Endothelial cell of umbilical vein (primary cell): ENCODE data around the gene RSRC2. TPM values are rescaled to one million over a fixed set of nuclear protein-coding genes. Genes with fewer than 3 reads are reported as not detected.
"Not testable (repeated sequence)": the region's sequence is repeated elsewhere in the genome, so short reads cannot be mapped to it uniquely, and the experiment has no call there.

ENCODE experiments used
- BruUV-seq: library from RNA; stranded (reverse); fragments of 400-500 nt; replicated peaks from 2 replicates; lab custom pipeline; 2021; lab: Mats Ljungman, UMichigan
- CTCF ChIA-PET: fragments of 300-600, 350-600 bp; sonication (Branson Sonifier 250); formaldehyde crosslinking; loops from one replicate; lab custom pipeline; 2021; ENCODE audit warnings: antibody characterized with exemption, inconsistent platforms; lab: Charles Lee
- POLR2A ChIA-PET: fragments of 300-600, 350-600 bp; sonication (Branson Sonifier 250); formaldehyde crosslinking; loops from one replicate; lab custom pipeline; 2021; ENCODE audit warnings: antibody characterized with exemption, inconsistent platforms; lab: Charles Lee
- DNase-seq: peaks from one replicate; pipeline ENCODE4 v3.0.0-alpha.2; 2011; ENCODE audit warnings: low read depth, low spot score
- FAIRE-seq: peaks from 2 replicates; lab custom pipeline; 2011; peaks lifted over from hg19 to GRCh38; lab: Jason Lieb, UNC
- H2AFZ ChIP-seq: 2 replicates; pipeline ENCODE4 v1.6.0; 2012; ENCODE audit warnings: low read depth, low read length, control low read depth, inconsistent platforms
- H3K27ac ChIP-seq: 2 replicates; pipeline ENCODE4 v1.5.1; 2011; ENCODE audit warnings: low read depth, mild to moderate bottlenecking, control low read depth, low read length, moderate library complexity; ENCODE audit not compliant: insufficient read depth
- H3K27me3 ChIP-seq, 2 experiments: 2 replicates each; pipeline versions ENCODE4 v1.6.0 to v1.6.1; 2011; ENCODE audit warnings: low read length in 2 of 2, mixed read lengths in 1 of 2; ENCODE audit not compliant: control insufficient read depth in 2 of 2, insufficient read depth in 2 of 2
- H3K36me3 ChIP-seq, 2 experiments: 2 replicates in 1 of 2; 3 replicates in 1 of 2; pipeline ENCODE4 v1.5.1; 2011; ENCODE audit warnings: low read length in 2 of 2, mild to moderate bottlenecking in 1 of 2, moderate library complexity in 1 of 2; ENCODE audit not compliant: control insufficient read depth in 2 of 2, insufficient read depth in 2 of 2; ENCODE audit errors: extremely low read depth in 1 of 2
- H3K4me1 ChIP-seq: 3 replicates; pipeline ENCODE4 v1.5.1; 2011; ENCODE audit warnings: mild to moderate bottlenecking, low read length; ENCODE audit not compliant: control insufficient read depth, insufficient read depth; ENCODE audit errors: extremely low read depth
- H3K4me2 ChIP-seq: 2 replicates; pipeline ENCODE4 v1.6.1; 2011; ENCODE audit warnings: low read length, control low read depth, mixed read lengths; ENCODE audit not compliant: insufficient read depth
- H3K4me3 ChIP-seq, 3 experiments: fragments of 200-600 bp in 1 of 3; sonication (generic), shearing (Covaris generic) in 1 of 3; replicated peaks in 1 of 3; 2 replicates each; pipeline ENCODE4 v1.5.1; 2011 to 2016; ENCODE audit warnings: control low read depth in 3 of 3, low read length in 3 of 3, mild to moderate bottlenecking in 2 of 3, inconsistent platforms in 1 of 3, low read depth in 1 of 3, moderate library complexity in 1 of 3; ENCODE audit not compliant: insufficient read depth in 1 of 3
- H3K79me2 ChIP-seq: 2 replicates; pipeline ENCODE4 v1.6.0; 2012; ENCODE audit warnings: low read length, inconsistent platforms; ENCODE audit not compliant: control insufficient read depth, insufficient read depth
- H3K9ac ChIP-seq: replicated peaks from 2 replicates; pipeline ENCODE3; 2011; ENCODE audit warnings: low read length, control low read depth; ENCODE audit not compliant: insufficient read depth; ENCODE audit errors: extremely low read depth
- H3K9me1 ChIP-seq: replicated peaks from 3 replicates; pipeline ENCODE4 v1.6.0; 2011; ENCODE audit warnings: mild to moderate bottlenecking, low read length; ENCODE audit not compliant: control insufficient read depth, insufficient read depth; ENCODE audit errors: extremely low read depth
- H3K9me3 ChIP-seq: replicated peaks from 2 replicates; pipeline ENCODE4 v1.5.1; 2012; ENCODE audit warnings: low read length, inconsistent platforms; ENCODE audit not compliant: control insufficient read depth, insufficient read depth
- H4K20me1 ChIP-seq: replicated peaks from 2 replicates; pipeline ENCODE3; 2011; ENCODE audit warnings: mild to moderate bottlenecking, low read length; ENCODE audit not compliant: control insufficient read depth, insufficient read depth; ENCODE audit errors: extremely low read depth
- CTCF ChIP-seq, 2 donors: IDR thresholded peaks; 1 replicate in 1 of 2; 2 replicates in 1 of 2; pipeline ENCODE4 v1.5.1; 2011; ENCODE audit warnings: low read length in 2 of 2, mild to moderate bottlenecking in 2 of 2, moderate library complexity in 2 of 2, control low read depth in 1 of 2, inconsistent platforms in 1 of 2, low read depth in 1 of 2; ENCODE audit not compliant: insufficient read depth in 1 of 2; ENCODE audit errors: extremely low read depth in 1 of 2
- EZH2 ChIP-seq: IDR thresholded peaks from 2 replicates; pipeline ENCODE4 v1.6.1; 2012; ENCODE audit warnings: borderline replicate concordance, low read depth, mild to moderate bottlenecking, moderate library complexity, low read length, inconsistent platforms; ENCODE audit not compliant: severe bottlenecking
- FOS ChIP-seq: IDR thresholded peaks from 2 replicates; pipeline ENCODE4 v1.6.1; 2011; ENCODE audit warnings: mild to moderate bottlenecking, low read length, moderate library complexity, borderline replicate concordance; ENCODE audit not compliant: insufficient read depth
- GATA2 ChIP-seq: IDR thresholded peaks from 2 replicates; pipeline ENCODE4 v1.7.0; 2011; ENCODE audit warnings: low read depth, mild to moderate bottlenecking, moderate library complexity, mixed read lengths, low read length; ENCODE audit not compliant: insufficient read length, insufficient read depth
- JUN ChIP-seq: IDR thresholded peaks from 2 replicates; pipeline ENCODE4 v1.6.1; 2011; ENCODE audit warnings: borderline replicate concordance, low read depth; ENCODE audit not compliant: insufficient read length, insufficient read depth
- MAX ChIP-seq: IDR thresholded peaks from 2 replicates; pipeline ENCODE4 v1.6.1; 2011; ENCODE audit not compliant: insufficient read depth, insufficient read length
- MYC ChIP-seq: IDR thresholded peaks from one replicate; pipeline ENCODE4 v1.6.1; 2011; ENCODE audit warnings: mild to moderate bottlenecking, low read depth, low read length
- POLR2A ChIP-seq: IDR thresholded peaks from 2 replicates; pipeline ENCODE4 v1.6.1; 2012; ENCODE audit warnings: low read depth, mild to moderate bottlenecking, control low read depth, low read length
- POLR2AphosphoS5 ChIP-seq: IDR thresholded peaks from 2 replicates; pipeline ENCODE4 v1.6.1; 2012; ENCODE audit warnings: low read depth, mild to moderate bottlenecking, control low read depth, low read length, moderate library complexity; ENCODE audit not compliant: insufficient read depth
- dilution Hi-C: fragments of 300-500 bp; cut with MboI; formaldehyde crosslinking; loops from one replicate; pipeline ENCODE4 v1.15.0; 2019; ENCODE audit warnings: low sequenced_read_pairs; ENCODE audit not compliant: extremely low pct_ligation_motif_present
- intact Hi-C: fragments of 100-400 bp; cut with micrococcal nuclease; formaldehyde crosslinking; loops from one replicate; pipeline ENCODE4 v1.10.0; 2022
- polyA plus RNA-seq, 4 experiments: library from polyadenylated mRNA; depleted of rRNA in 3 of 4; stranded (reverse) in 3 of 4; unstranded in 1 of 4; fragments of >200 nt; gene quantifications; 2 replicates each; pipeline versions ENCODE4 v1.2.1 to v1.2.3, GENCODE V29; 2011 to 2012; ENCODE audit warnings: missing spikeins in 1 of 4
- total RNA-seq: library from RNA; stranded (reverse); gene quantifications from 2 replicates; pipeline ENCODE4 v1.2.3, GENCODE V29; 2021

Gene RSRC2
- total and polyA plus RNA-seq, 2 donors (not counting 3 experiments of a cell fraction or from before 2014, with no cell fraction given) = 17.6 to 81.1 TPM

- H3K9me3 ChIP-seq, H4K20me1 ChIP-seq, H2AFZ ChIP-seq, intact Hi-C loops, H3K4me1 ChIP-seq, dilution Hi-C loops, H3K4me3 ChIP-seq, BruUV-seq, FAIRE-seq, H3K9me1 ChIP-seq, H3K4me2 ChIP-seq, H3K27me3 ChIP-seq, H3K79me2 ChIP-seq, H3K9ac ChIP-seq, H3K27ac ChIP-seq, CTCF ChIA-PET, POLR2A ChIA-PET, DNase-seq: not testable (repeated sequence)
- peaks cover 17 to 24% of the 10 kb centered on the region in 2 experiments for H3K36me3 ChIP-seq
These were observed 38.9 kb downstream of the RSRC2 start for GRCh38 chr12:122487807-122488206.

- dilution Hi-C loops (no loop called here), intact Hi-C loops (no loop called here)
- H3K36me3 ChIP-seq = peaks cover 14 to 31% of the 10 kb centered on the region in 2 experiments
- ChIA-PET POLR2A (interaction anchor here (0.5 kb wide), 1 partner anchor 15 kb away, joined by 3 read pairs; no protein-coding TSS in a partner anchor), CTCF (interaction anchor here (1.0 to 2.4 kb wide), 3 partner anchors 15 to 87 kb away, joined by 3 to 11 read pairs (median 3); partner anchors contain the start of gene RSRC2)
- H4K20me1 ChIP-seq = no peaks in the 10 kb centered on the region
- no peaks in the 10 kb centered on the region for H3K79me2 ChIP-seq
- no peaks in the 10 kb centered on the region for H3K9me3 ChIP-seq
- no peak overlapping the region for H2AFZ ChIP-seq
- BruUV-seq = no TSS peak
- no peak overlapping the region for H3K4me2 ChIP-seq
- no peak for TF ChIP-seq GATA2
- TF ChIP-seq MAX = no peak
- no peak for TF ChIP-seq POLR2A
- TF ChIP-seq JUN = no peak
- no peak for TF ChIP-seq EZH2
- no peak for TF ChIP-seq MYC
- TF ChIP-seq CTCF (IDR thresholded peaks at IDR 0.05; ENCODE audit: extremely low read depth in 1 of 2, insufficient read depth in 1 of 2, low read depth in 1 of 2, low read length in 2 of 2) = no peak
- no peak for TF ChIP-seq FOS
- TF ChIP-seq POLR2AphosphoS5 = no peak
- no peaks in the 10 kb centered on the region for H3K4me1 ChIP-seq
- DNase-seq = no peak
- H3K9me1 ChIP-seq = no peaks in the 10 kb centered on the region
- no peak overlapping the region for H3K4me3 ChIP-seq
- no peak overlapping the region for H3K27ac ChIP-seq
- no peaks in the 10 kb centered on the region for H3K27me3 ChIP-seq
- no peak overlapping the region for H3K9ac ChIP-seq
- no peak for FAIRE-seq
These were observed 39.8 kb downstream of the RSRC2 start for GRCh38 chr12:122486805-122487426.
